Measurements from ENCODE around the gene CCL1.

The CCL1 gene

DNA sequence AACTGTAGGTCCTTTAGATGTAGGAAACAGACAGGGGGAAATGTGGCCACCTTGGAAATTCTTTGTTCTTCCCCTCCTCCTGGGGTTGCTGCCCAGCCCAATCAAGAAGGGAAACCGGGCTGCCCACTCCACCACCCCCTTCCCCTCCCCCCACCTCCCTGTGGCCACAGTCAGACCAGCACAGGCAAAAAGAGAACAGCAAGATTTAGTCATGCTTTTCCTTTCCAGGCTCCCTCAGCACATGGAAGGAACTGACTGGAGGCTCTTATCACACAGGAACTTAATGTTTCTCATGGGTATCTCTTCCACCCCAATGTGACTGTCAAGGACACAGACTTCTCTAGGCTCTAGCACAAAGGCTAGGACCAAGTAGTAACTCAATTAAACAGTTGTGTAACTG, 3.0 kb upstream of the CCL1 start:
- Histone ChIP-seq H3K4me3 (ENCODE audit: low read length) (no peak overlapping the region), H3K9ac (ENCODE audit: low read length) (no peak overlapping the region), H3K36me3 (ENCODE audit: control insufficient read depth, insufficient read depth, low read length) (no peaks in the 10 kb centered on the region), H3K27me3 (ENCODE audit: control insufficient read depth, insufficient read depth, low read length) (no peaks in the 10 kb centered on the region), H3K27ac (ENCODE audit: low read depth, low read length) (no peak overlapping the region), H3K4me1 (ENCODE audit: control insufficient read depth, insufficient read depth, low read length) (no peaks in the 10 kb centered on the region)

- Histone ChIP-seq H3K9ac (ENCODE audit: low read length) (no peak overlapping the region), H3K27me3 (ENCODE audit: control insufficient read depth, insufficient read depth, low read length) (no peaks in the 10 kb centered on the region), H3K27ac (ENCODE audit: low read depth, low read length) (no peak overlapping the region), H3K4me1 (ENCODE audit: control insufficient read depth, insufficient read depth, low read length) (no peaks in the 10 kb centered on the region), H3K36me3 (ENCODE audit: control insufficient read depth, insufficient read depth, low read length) (no peaks in the 10 kb centered on the region), H3K4me3 (ENCODE audit: low read length) (no peak overlapping the region)
These were observed 2.3 kb upstream of the CCL1 start for GRCh38 chr17:34365340-34365739.

- Histone ChIP-seq H3K9ac (ENCODE audit: low read length) (no peak overlapping the region), H3K4me1 (ENCODE audit: control insufficient read depth, insufficient read depth, low read length) (no peaks in the 10 kb centered on the region), H3K4me3 (ENCODE audit: low read length) (no peak overlapping the region), H3K27ac (ENCODE audit: low read depth, low read length) (no peak overlapping the region), H3K27me3 (ENCODE audit: control insufficient read depth, insufficient read depth, low read length) (no peaks in the 10 kb centered on the region), H3K36me3 (ENCODE audit: control insufficient read depth, insufficient read depth, low read length) (no peaks in the 10 kb centered on the region)
These were observed 1.7 kb upstream of the CCL1 start for GRCh38 chr17:34364751-34365150.

- Histone ChIP-seq H3K27me3 (ENCODE audit: control insufficient read depth, insufficient read depth, low read length) (no peaks in the 10 kb centered on the region), H3K36me3 (ENCODE audit: control insufficient read depth, insufficient read depth, low read length) (no peaks in the 10 kb centered on the region), H3K4me1 (ENCODE audit: control insufficient read depth, insufficient read depth, low read length) (no peaks in the 10 kb centered on the region), H3K27ac (ENCODE audit: low read depth, low read length) (no peak overlapping the region), H3K4me3 (ENCODE audit: low read length) (no peak overlapping the region), H3K9ac (ENCODE audit: low read length) (no peak overlapping the region)
These were observed 1.5 kb downstream of the CCL1 start for GRCh38 chr17:34361478-34362061.

DNA sequence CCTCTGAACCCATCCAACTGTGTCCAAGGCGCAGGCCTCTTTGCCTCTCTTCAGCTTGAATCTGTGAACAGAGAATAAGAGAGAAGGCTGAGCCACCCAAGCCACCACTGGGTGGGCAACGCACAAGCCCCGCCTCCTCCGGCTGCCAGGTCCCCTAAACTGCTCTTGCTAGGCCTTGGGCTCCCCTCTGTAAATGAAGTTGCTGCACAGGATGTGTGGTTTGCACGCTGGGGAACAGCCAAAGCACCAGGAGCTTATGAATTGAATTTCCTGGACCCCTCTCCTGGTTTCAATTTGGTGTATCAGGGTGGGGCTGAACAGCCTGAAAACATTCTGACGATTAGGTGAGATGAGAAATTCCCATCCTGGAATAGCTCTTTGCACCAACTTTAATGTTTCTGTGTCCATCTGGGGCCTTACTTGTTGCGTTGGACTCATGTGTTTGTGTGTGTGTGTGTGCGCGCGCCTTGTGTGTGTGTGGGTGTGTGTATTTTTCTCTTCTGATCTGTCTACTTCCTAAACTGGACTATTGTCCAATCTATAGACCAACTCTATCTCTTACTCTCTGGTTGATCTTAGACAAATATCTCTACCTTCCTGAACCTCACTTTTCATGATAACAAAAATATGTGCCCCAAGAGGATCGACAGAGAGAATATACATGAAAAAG, 2.3 kb downstream of the CCL1 start:
- H3K36me3 ChIP-seq (ENCODE audit: control insufficient read depth, insufficient read depth, low read length), result no peaks in the 10 kb centered on the region
- no peak overlapping the region for H3K4me3 ChIP-seq (ENCODE audit: low read length)
- H3K4me1 ChIP-seq (ENCODE audit: control insufficient read depth, insufficient read depth, low read length), result no peaks in the 10 kb centered on the region
- H3K9ac ChIP-seq (ENCODE audit: low read length), result no peak overlapping the region
- H3K27me3 ChIP-seq (ENCODE audit: control insufficient read depth, insufficient read depth, low read length), result no peaks in the 10 kb centered on the region
- no peak overlapping the region for H3K27ac ChIP-seq (ENCODE audit: low read depth, low read length)

DNA sequence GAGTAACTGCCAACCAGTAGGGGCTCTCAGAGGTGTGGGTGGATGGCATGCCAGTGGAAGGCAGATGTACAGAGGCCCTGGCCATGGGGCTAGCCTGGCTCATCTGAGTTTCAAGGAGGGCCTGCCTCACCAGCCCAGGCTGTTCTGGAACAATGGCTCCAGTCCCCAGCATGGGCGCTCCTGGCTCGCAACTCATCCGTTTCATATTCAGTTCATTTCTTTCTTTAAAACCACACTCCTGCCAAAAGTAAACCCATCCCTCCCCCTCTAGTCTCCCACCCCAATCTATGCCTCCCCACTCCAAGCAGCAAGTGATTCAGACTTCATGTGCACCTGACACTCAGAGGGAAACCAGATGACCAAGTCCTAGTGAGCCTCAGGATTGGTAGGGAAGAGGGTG, 4.4 kb downstream of the CCL1 start:
- Histone ChIP-seq H3K9ac (ENCODE audit: low read length) (no peak overlapping the region), H3K27me3 (ENCODE audit: control insufficient read depth, insufficient read depth, low read length) (no peaks in the 10 kb centered on the region), H3K4me3 (ENCODE audit: low read length) (no peak overlapping the region), H3K36me3 (ENCODE audit: control insufficient read depth, insufficient read depth, low read length) (no peaks in the 10 kb centered on the region), H3K4me1 (ENCODE audit: control insufficient read depth, insufficient read depth, low read length) (no peaks in the 10 kb centered on the region), H3K27ac (ENCODE audit: low read depth, low read length) (no peak overlapping the region)

DNA sequence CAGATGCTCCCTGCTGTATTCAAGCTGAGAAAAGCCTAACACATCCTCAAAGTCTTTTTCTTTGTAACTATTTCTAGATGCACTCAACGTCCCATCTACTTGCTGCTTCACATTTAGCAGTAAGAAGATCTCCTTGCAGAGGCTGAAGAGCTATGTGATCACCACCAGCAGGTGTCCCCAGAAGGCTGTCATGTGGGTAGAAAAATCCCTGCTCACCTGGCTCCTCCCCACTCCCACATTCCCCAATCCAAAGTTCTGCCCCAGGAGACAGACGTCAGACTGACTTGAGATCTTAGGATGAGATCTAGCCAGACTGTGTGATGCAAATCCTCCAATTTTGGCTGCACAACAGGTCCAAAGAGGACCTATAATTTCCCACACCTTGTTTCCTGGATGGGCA, 5.6 kb downstream of the CCL1 start:
- Histone ChIP-seq H3K4me3 (ENCODE audit: low read length) (no peak overlapping the region), H3K27me3 (ENCODE audit: control insufficient read depth, insufficient read depth, low read length) (no peaks in the 10 kb centered on the region), H3K4me1 (ENCODE audit: control insufficient read depth, insufficient read depth, low read length) (no peaks in the 10 kb centered on the region), H3K9ac (ENCODE audit: low read length) (no peak overlapping the region), H3K36me3 (ENCODE audit: control insufficient read depth, insufficient read depth, low read length) (no peaks in the 10 kb centered on the region), H3K27ac (ENCODE audit: low read depth, low read length) (no peak overlapping the region)

DNA sequence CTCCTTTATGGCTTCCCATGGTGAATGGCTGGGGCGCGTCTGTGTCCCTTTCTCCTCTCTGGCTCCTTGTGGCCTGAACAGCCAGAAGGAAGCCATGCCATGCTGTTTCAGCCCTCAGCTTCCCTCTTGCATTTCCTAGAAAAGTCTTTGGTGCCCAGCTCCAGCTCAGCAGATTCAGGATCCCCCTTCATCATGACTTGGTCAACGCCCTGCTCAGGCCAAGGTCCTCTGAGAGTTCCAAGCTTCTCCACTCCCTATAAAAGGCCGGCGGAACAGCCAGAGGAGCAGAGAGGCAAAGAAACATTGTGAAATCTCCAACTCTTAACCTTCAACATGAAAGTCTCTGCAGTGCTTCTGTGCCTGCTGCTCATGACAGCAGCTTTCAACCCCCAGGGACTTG, 6.8 kb downstream of the CCL1 start, which contains the start of gene CCL13:
Gene CCL13 (plus strand): TSS at position 287 of the 400 bp plus-strand sequence. CDS start 47 bp downstream, at position 334.
- Histone ChIP-seq H3K27me3 (ENCODE audit: control insufficient read depth, insufficient read depth, low read length) (no peaks in the 10 kb centered on the region), H3K27ac (ENCODE audit: low read depth, low read length) (no peak within 1 kb of the TSS), H3K9ac (ENCODE audit: low read length) (no peak within 1 kb of the TSS), H3K4me3 (ENCODE audit: low read length) (no peak within 1 kb of the TSS), H3K4me1 (ENCODE audit: control insufficient read depth, insufficient read depth, low read length) (no peaks in the 10 kb centered on the region), H3K36me3 (ENCODE audit: control insufficient read depth, insufficient read depth, low read length) (no peaks in the 10 kb centered on the region)

DNA sequence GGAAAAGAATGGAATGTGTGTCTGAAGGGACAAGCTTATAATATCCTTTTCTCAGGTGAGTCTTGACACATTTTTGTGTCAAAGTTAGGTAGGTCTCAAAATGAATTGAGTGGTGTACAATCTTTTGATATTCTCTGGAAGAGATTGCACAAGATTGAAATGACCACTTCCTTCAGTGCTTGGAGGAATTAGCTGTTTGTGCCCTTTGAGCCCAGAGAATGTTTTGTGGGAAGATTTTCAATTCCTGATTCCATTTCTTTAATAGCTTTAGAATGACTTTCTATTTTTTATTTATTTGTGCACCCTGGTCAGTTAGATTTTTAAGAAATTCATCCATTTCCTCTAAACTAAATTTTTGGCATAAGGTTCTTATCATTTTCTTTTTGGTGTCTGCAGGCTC, 8.4 kb downstream of the CCL1 start:
- Histone ChIP-seq H3K27me3 (ENCODE audit: control insufficient read depth, insufficient read depth, low read length) (no peaks in the 10 kb centered on the region), H3K4me1 (ENCODE audit: control insufficient read depth, insufficient read depth, low read length) (no peaks in the 10 kb centered on the region), H3K4me3 (ENCODE audit: low read length) (no peak overlapping the region), H3K36me3 (ENCODE audit: control insufficient read depth, insufficient read depth, low read length) (no peaks in the 10 kb centered on the region), H3K27ac (ENCODE audit: low read depth, low read length) (no peak overlapping the region), H3K9ac (ENCODE audit: low read length) (no peak overlapping the region)

GRCh38 chr17:34352191-34352590, 10.8 kb downstream of the CCL1 start:
- Histone ChIP-seq H3K27ac (ENCODE audit: low read depth, low read length) (no peak overlapping the region), H3K4me1 (ENCODE audit: control insufficient read depth, insufficient read depth, low read length) (no peaks in the 10 kb centered on the region), H3K36me3 (ENCODE audit: control insufficient read depth, insufficient read depth, low read length) (no peaks in the 10 kb centered on the region)

GRCh38 chr17:34351096-34351495, 11.9 kb downstream of the CCL1 start:
- H3K27ac ChIP-seq (ENCODE audit: low read depth, low read length), result no peak overlapping the region
- H3K4me3 ChIP-seq (ENCODE audit: low read length), result no peak overlapping the region
- no peaks in the 10 kb centered on the region for H3K4me1 ChIP-seq (ENCODE audit: control insufficient read depth, insufficient read depth, low read length)
- no peaks in the 10 kb centered on the region for H3K36me3 ChIP-seq (ENCODE audit: control insufficient read depth, insufficient read depth, low read length)
- H3K9ac ChIP-seq (ENCODE audit: low read length), result no peak overlapping the region
- H3K27me3 ChIP-seq (ENCODE audit: control insufficient read depth, insufficient read depth, low read length), result no peaks in the 10 kb centered on the region

More at GRCh38 chr17:34352191-34352590, 10.8 kb downstream of the CCL1 start:
- Histone ChIP-seq H3K4me3 (ENCODE audit: low read length) (no peak overlapping the region), H3K27me3 (ENCODE audit: control insufficient read depth, insufficient read depth, low read length) (no peaks in the 10 kb centered on the region), H3K9ac (ENCODE audit: low read length) (no peak overlapping the region)

DNA sequence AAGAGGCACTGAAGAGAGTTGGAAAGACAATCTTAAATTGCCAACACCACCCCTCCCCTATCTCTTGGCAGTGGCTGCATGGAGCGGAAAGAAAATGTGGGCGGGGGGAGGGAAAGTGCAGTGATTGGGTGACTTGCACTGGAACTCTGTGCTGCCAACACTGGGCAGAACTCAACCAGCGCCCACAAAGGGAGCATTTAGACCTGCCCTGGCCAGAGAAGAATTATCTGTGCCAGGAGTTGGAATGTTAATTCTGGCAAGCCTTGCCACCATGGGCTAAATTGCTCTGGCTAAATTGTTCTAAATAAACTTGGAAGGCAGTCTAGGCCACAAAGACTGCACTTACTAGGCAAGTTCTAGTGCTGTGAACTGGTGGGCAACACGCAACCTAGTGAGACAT, 13.3 kb downstream of the CCL1 start:
- H3K9ac ChIP-seq (ENCODE audit: low read length), result no peak overlapping the region
- no peaks in the 10 kb centered on the region for H3K27me3 ChIP-seq (ENCODE audit: control insufficient read depth, insufficient read depth, low read length)
- H3K27ac ChIP-seq (ENCODE audit: low read depth, low read length), result no peak overlapping the region
- no peaks in the 10 kb centered on the region for H3K4me1 ChIP-seq (ENCODE audit: control insufficient read depth, insufficient read depth, low read length)
- no peaks in the 10 kb centered on the region for H3K36me3 ChIP-seq (ENCODE audit: control insufficient read depth, insufficient read depth, low read length)
- no peak overlapping the region for H3K4me3 ChIP-seq (ENCODE audit: low read length)

DNA sequence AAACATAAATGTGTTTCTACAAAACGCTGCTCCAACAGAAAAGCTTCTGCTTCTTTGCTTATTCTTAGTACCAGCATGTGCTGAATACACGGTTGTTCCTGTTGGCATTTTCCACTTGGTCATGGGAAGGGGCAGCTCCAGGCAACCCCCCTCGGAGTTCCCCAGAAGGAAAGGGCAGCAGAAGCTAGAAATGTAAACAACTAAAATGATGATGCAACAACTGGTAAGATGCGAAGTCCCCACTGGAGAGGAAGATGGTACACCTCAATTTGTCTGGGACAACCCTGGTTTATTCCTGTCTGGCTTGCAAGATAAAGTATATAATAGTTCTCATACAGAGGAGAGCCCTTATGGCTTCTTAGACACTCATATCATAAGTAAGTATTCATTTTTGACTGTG, 16.0 kb downstream of the CCL1 start:
- H3K4me1 ChIP-seq (ENCODE audit: control insufficient read depth, insufficient read depth, low read length), result no peaks in the 10 kb centered on the region
- no peak overlapping the region for H3K4me3 ChIP-seq (ENCODE audit: low read length)
- no peaks in the 10 kb centered on the region for H3K27me3 ChIP-seq (ENCODE audit: control insufficient read depth, insufficient read depth, low read length)
- no peaks in the 10 kb centered on the region for H3K36me3 ChIP-seq (ENCODE audit: control insufficient read depth, insufficient read depth, low read length)
- H3K27ac ChIP-seq (ENCODE audit: low read depth, low read length), result no peak overlapping the region
- H3K9ac ChIP-seq (ENCODE audit: low read length), result no peak overlapping the region

All from rectal smooth muscle tissue (tissue), 1 donor.